Osteoblast (primary cell): ENCODE measurements around the gene UBE2E2. TPM values are rescaled to one million over a fixed set of nuclear protein-coding genes. Genes with fewer than 3 reads are reported as not detected.
A peak's percentile ranks its signal among the peaks of the same experiment; 100 is the strongest.

Experiments
- DNase-seq: peaks from one replicate; pipeline ENCODE4 v3.0.0; 2011; ENCODE audit warnings: low spot score, mixed read lengths; ENCODE audit not compliant: insufficient read length; ENCODE audit errors: missing footprints
- H2AFZ ChIP-seq: 2 replicates; pipeline ENCODE4 v1.6.0; 2011; ENCODE audit warnings: mild to moderate bottlenecking, low read length
- H3K27ac ChIP-seq: 2 replicates; pipeline ENCODE4 v1.5.1; 2011; ENCODE audit warnings: mild to moderate bottlenecking, low read depth, low read length, moderate library complexity
- H3K27me3 ChIP-seq: 2 replicates; pipeline ENCODE4 v1.6.0; 2012; ENCODE audit warnings: mild to moderate bottlenecking, control low read depth, inconsistent platforms, low read length, moderate library complexity; ENCODE audit not compliant: insufficient read depth
- H3K36me3 ChIP-seq: 2 replicates; pipeline ENCODE4 v1.5.1; 2011; ENCODE audit warnings: mild to moderate bottlenecking, low read length, control low read depth, moderate library complexity; ENCODE audit not compliant: insufficient read depth
- H3K4me1 ChIP-seq: 2 replicates; pipeline ENCODE4 v1.5.1; 2011; ENCODE audit warnings: mild to moderate bottlenecking, low read length, control low read depth, moderate library complexity; ENCODE audit not compliant: insufficient read depth
- H3K4me2 ChIP-seq: 2 replicates; pipeline ENCODE4 v1.6.0; 2011; ENCODE audit warnings: mild to moderate bottlenecking, low read length; ENCODE audit not compliant: insufficient read depth
- H3K4me3 ChIP-seq: fragments of 200-600 bp; sonication (generic); 3 replicates; pipeline ENCODE4 v1.5.1; 2012; ENCODE audit warnings: mild to moderate bottlenecking, low read length, inconsistent platforms; ENCODE audit not compliant: insufficient read depth
- H3K79me2 ChIP-seq: 2 replicates; pipeline ENCODE4 v1.6.0; 2012; ENCODE audit warnings: mild to moderate bottlenecking, low read length, control low read depth, inconsistent platforms; ENCODE audit not compliant: insufficient read depth
- H3K9me3 ChIP-seq: 2 replicates; pipeline ENCODE4 v1.5.1; 2011; ENCODE audit warnings: low read depth, low read length, control low read depth
- H4K20me1 ChIP-seq: 2 replicates; pipeline ENCODE4 v1.6.0; 2012; ENCODE audit warnings: mild to moderate bottlenecking, low read length, control low read depth; ENCODE audit not compliant: insufficient read depth
- CTCF ChIP-seq: IDR thresholded peaks from 2 replicates; pipeline ENCODE4 v1.5.1; 2011; ENCODE audit warnings: mild to moderate bottlenecking, low read depth, low read length, moderate library complexity; ENCODE audit errors: extremely low read depth
- total RNA-seq: library from RNA; depleted of rRNA; stranded (reverse); fragments of >200 nt; gene quantifications from 2 replicates; pipeline ENCODE4 v1.2.3, GENCODE V29; 2012

UBE2E2 gene
- total RNA-seq, 1 donor = 49.6 TPM

- no peak overlapping the region for H3K4me2 ChIP-seq
- no peak overlapping the region for H3K4me3 ChIP-seq
- TF ChIP-seq CTCF = no peak
- H3K4me1 ChIP-seq = no peaks in the 10 kb centered on the region
- DNase-seq = no peak
- no peaks in the 10 kb centered on the region for H3K36me3 ChIP-seq
- H3K9me3 ChIP-seq = no peaks in the 10 kb centered on the region
- H2AFZ ChIP-seq = no peak overlapping the region
- H3K27me3 ChIP-seq = peaks cover 32% of the 10 kb centered on the region
- no peaks in the 10 kb centered on the region for H4K20me1 ChIP-seq
- no peak overlapping the region for H3K27ac ChIP-seq
- no peaks in the 10 kb centered on the region for H3K79me2 ChIP-seq
Observed at GRCh38 chr3:23192816-23193215, 10.3 kb upstream of the UBE2E2 start.

- Histone ChIP-seq H3K4me3 (no peak overlapping the region), H3K27me3 (peaks cover 32% of the 10 kb centered on the region), H3K79me2 (no peaks in the 10 kb centered on the region), H2AFZ (no peak overlapping the region), H3K4me1 (no peaks in the 10 kb centered on the region), H3K36me3 (no peaks in the 10 kb centered on the region), H3K27ac (no peak overlapping the region), H4K20me1 (no peaks in the 10 kb centered on the region), H3K4me2 (no peak overlapping the region), H3K9me3 (no peaks in the 10 kb centered on the region)
- no peak for DNase-seq
- TF ChIP-seq CTCF = no peak
Observed at GRCh38 chr3:23193831-23194230, 9.3 kb upstream of the UBE2E2 start.

GRCh38 chr3:23198801-23199200 lies 4.3 kb upstream of the UBE2E2 start:
- H2AFZ ChIP-seq = no peak overlapping the region
- no peak for TF ChIP-seq CTCF
- peak; percentile 68 for DNase-seq

DNA sequence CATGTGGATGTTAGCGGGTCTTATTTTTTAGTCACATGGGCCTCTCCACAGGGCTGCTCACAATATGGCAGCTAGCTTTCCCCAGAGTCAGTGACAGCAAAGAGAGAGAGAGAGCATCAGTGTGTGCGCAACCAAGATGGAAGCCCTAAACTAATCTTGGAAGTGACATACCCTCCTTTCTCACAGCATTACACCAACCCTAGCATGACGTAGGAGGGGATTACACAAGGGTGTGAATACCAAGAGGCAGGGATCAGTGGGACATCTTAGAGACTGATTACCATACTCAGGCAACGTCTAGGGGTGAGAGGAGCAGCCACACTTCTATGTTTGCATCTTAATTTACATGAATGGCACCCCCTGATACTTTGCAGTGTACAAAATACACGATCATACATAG lies 3.5 kb upstream of the UBE2E2 start:
- TF ChIP-seq CTCF = no peak
- H3K27me3 ChIP-seq = peaks cover 30% of the 10 kb centered on the region
- no peak overlapping the region for H2AFZ ChIP-seq
- peaks cover 6% of the 10 kb centered on the region for H4K20me1 ChIP-seq
- no peak overlapping the region for H3K4me2 ChIP-seq
- H3K4me3 ChIP-seq = no peak overlapping the region
- H3K36me3 ChIP-seq = no peaks in the 10 kb centered on the region
- no peaks in the 10 kb centered on the region for H3K9me3 ChIP-seq
- no peak overlapping the region for H3K27ac ChIP-seq
- peaks cover 15% of the 10 kb centered on the region for H3K79me2 ChIP-seq
- H3K4me1 ChIP-seq = peaks cover 10% of the 10 kb centered on the region
- peak; percentile 21 for DNase-seq

More at GRCh38 chr3:23198801-23199200, 4.3 kb upstream of the UBE2E2 start:
- Histone ChIP-seq H3K36me3 (no peaks in the 10 kb centered on the region), H3K9me3 (no peaks in the 10 kb centered on the region), H3K79me2 (peaks cover 7% of the 10 kb centered on the region), H4K20me1 (no peaks in the 10 kb centered on the region), H3K4me3 (no peak overlapping the region), H3K4me1 (peaks cover 4% of the 10 kb centered on the region), H3K27ac (no peak overlapping the region), H3K4me2 (peak overlapping the region; percentile 24), H3K27me3 (peaks cover 30% of the 10 kb centered on the region)
